Measurements from ENCODE around the gene ACTN2.

GRCh38 chr1:236794585-236795034 is 108.3 kb downstream of the ACTN2 start:
- TF ChIP-seq, protein P1, sequence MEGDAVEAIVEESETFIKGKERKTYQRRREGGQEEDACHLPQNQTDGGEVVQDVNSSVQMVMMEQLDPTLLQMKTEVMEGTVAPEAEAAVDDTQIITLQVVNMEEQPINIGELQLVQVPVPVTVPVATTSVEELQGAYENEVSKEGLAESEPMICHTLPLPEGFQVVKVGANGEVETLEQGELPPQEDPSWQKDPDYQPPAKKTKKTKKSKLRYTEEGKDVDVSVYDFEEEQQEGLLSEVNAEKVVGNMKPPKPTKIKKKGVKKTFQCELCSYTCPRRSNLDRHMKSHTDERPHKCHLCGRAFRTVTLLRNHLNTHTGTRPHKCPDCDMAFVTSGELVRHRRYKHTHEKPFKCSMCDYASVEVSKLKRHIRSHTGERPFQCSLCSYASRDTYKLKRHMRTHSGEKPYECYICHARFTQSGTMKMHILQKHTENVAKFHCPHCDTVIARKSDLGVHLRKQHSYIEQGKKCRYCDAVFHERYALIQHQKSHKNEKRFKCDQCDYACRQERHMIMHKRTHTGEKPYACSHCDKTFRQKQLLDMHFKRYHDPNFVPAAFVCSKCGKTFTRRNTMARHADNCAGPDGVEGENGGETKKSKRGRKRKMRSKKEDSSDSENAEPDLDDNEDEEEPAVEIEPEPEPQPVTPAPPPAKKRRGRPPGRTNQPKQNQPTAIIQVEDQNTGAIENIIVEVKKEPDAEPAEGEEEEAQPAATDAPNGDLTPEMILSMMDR (IDR thresholded peaks at IDR 0.05), result no peak
- no peak for TF ChIP-seq POLR2AphosphoS5 (IDR thresholded peaks at IDR 0.05; ENCODE audit: insufficient read depth in 1 of 2, low read depth in 1 of 2)
